ENCODE measurements around the gene TSHZ3. TPM values are rescaled to one million over a fixed set of nuclear protein-coding genes. Genes with fewer than 3 reads are reported as not detected.

Gene TSHZ3
- total RNA-seq, 1 donor from 2014 or later = 11.1 TPM

GRCh38 chr19:31290931-31291590, 58.2 kb downstream of the TSHZ3 start:
- no peak for DNase-seq (ENCODE audit: extremely low read depth, low read depth, low spot score)

GRCh38 chr19:31289976-31290375, 59.3 kb downstream of the TSHZ3 start:
- DNase-seq (ENCODE audit: extremely low read depth, low read depth, low spot score) = no peak

GRCh38 chr19:31289381-31289880, 59.8 kb downstream of the TSHZ3 start:
- no peak for DNase-seq (ENCODE audit: extremely low read depth, low read depth, low spot score)

GRCh38 chr19:31286491-31286890, 62.7 kb downstream of the TSHZ3 start:
- no peak for DNase-seq (ENCODE audit: extremely low read depth, low read depth, low spot score)

- DNase-seq (ENCODE audit: extremely low read depth, low read depth, low spot score) = no peak
These were observed 63.5 kb downstream of the TSHZ3 start for GRCh38 chr19:31285744-31286143.

- no peak for DNase-seq (ENCODE audit: extremely low read depth, low read depth, low spot score)
These were observed 64.6 kb downstream of the TSHZ3 start for GRCh38 chr19:31284621-31285020.

- DNase-seq (ENCODE audit: extremely low read depth, low read depth, low spot score) = no peak
These were observed 65.5 kb downstream of the TSHZ3 start for GRCh38 chr19:31283701-31284100.

- no peak for DNase-seq (ENCODE audit: extremely low read depth, low read depth, low spot score)
These were observed 66.9 kb downstream of the TSHZ3 start for GRCh38 chr19:31282346-31282745.

GRCh38 chr19:31280287-31281006, 68.8 kb downstream of the TSHZ3 start:
- DNase-seq (ENCODE audit: extremely low read depth, low read depth, low spot score) = no peak

- DNase-seq (ENCODE audit: extremely low read depth, low read depth, low spot score) = no peak
These were observed 69.8 kb downstream of the TSHZ3 start for GRCh38 chr19:31279436-31279765.

GRCh38 chr19:31278555-31279435, 70.4 kb downstream of the TSHZ3 start:
- DNase-seq (ENCODE audit: extremely low read depth, low read depth, low spot score) = no peak

GRCh38 chr19:31277516-31277915, 71.7 kb downstream of the TSHZ3 start:
- DNase-seq (ENCODE audit: extremely low read depth, low read depth, low spot score) = no peak

- DNase-seq (ENCODE audit: extremely low read depth, low read depth, low spot score) = no peak
These were observed 72.4 kb downstream of the TSHZ3 start for GRCh38 chr19:31276831-31277230.

- DNase-seq (ENCODE audit: extremely low read depth, low read depth, low spot score) = no peak
These were observed 74.2 kb downstream of the TSHZ3 start for GRCh38 chr19:31275068-31275334.

- DNase-seq (ENCODE audit: extremely low read depth, low read depth, low spot score) = no peak
These were observed 74.8 kb downstream of the TSHZ3 start for GRCh38 chr19:31274251-31275067.

- DNase-seq (ENCODE audit: extremely low read depth, low read depth, low spot score) = no peak
These were observed 76.6 kb downstream of the TSHZ3 start for GRCh38 chr19:31272583-31273106.

GRCh38 chr19:31271306-31271911, 77.8 kb downstream of the TSHZ3 start:
- DNase-seq (ENCODE audit: extremely low read depth, low read depth, low spot score) = no peak

- no peak for DNase-seq (ENCODE audit: extremely low read depth, low read depth, low spot score)
These were observed 78.3 kb downstream of the TSHZ3 start for GRCh38 chr19:31270897-31271296.

GRCh38 chr19:31269425-31270127, 79.7 kb downstream of the TSHZ3 start:
- no peak for DNase-seq (ENCODE audit: extremely low read depth, low read depth, low spot score)

Measured in glomerular endothelial cell (primary cell).